Spleen (tissue), 13 donors: Measurements from ENCODE around the gene FBXO45. TPM values are rescaled to one million over a fixed set of nuclear protein-coding genes. Genes with fewer than 3 reads are reported as not detected.
A peak's percentile ranks its signal among the peaks of the same experiment; 100 is the strongest.
"Not testable (repeated sequence)": the region's sequence is repeated elsewhere in the genome, so short reads cannot be mapped to it uniquely, and the experiment has no call there.

Source experiments
- DNase-seq: peaks from one replicate; pipeline ENCODE4 v3.0.0-alpha.2; 2020
- H3K27ac ChIP-seq, 8 donors: fragments of 200-600 bp; sonication (generic) in 7 of 8; 1 replicate in 4 of 8; 2 replicates in 4 of 8; pipeline versions ENCODE4 v1.5.0 to v1.8.0; 2016 to 2021; ENCODE audit warnings: inconsistent platforms in 4 of 8, mild to moderate bottlenecking in 4 of 8, moderate library complexity in 1 of 8
- H3K27me3 ChIP-seq, 7 donors: fragments of 200-600 bp; sonication (generic) in 6 of 7; replicated peaks in 1 of 7; 1 replicate in 4 of 7; 2 replicates in 3 of 7; pipeline versions ENCODE4 v1.5.0 to v1.8.0; 2016 to 2021; ENCODE audit warnings: inconsistent platforms in 3 of 7, mild to moderate bottlenecking in 1 of 7
- H3K36me3 ChIP-seq, 6 donors: fragments of 200-600 bp; sonication (generic) in 5 of 6; 1 replicate in 4 of 6; 2 replicates in 2 of 6; pipeline versions ENCODE4 v1.5.0 to v1.8.0; 2016 to 2021; ENCODE audit warnings: inconsistent platforms in 2 of 6
- H3K4me1 ChIP-seq, 6 donors: fragments of 200-600 bp; sonication (generic) in 5 of 6; 1 replicate in 3 of 6; 2 replicates in 3 of 6; pipeline versions ENCODE4 v1.5.0 to v1.8.0; 2016 to 2021; ENCODE audit warnings: inconsistent platforms in 3 of 6
- H3K4me3 ChIP-seq, 8 donors: fragments of 200-600 bp; sonication (generic) in 7 of 8; 1 replicate in 4 of 8; 2 replicates in 4 of 8; pipeline versions ENCODE4 v1.5.0 to v1.8.0; 2016 to 2021; ENCODE audit warnings: inconsistent platforms in 4 of 8, mild to moderate bottlenecking in 4 of 8, moderate library complexity in 2 of 8
- H3K9me3 ChIP-seq, 8 donors: fragments of 200-600 bp; sonication (generic) in 7 of 8; 1 replicate in 4 of 8; 2 replicates in 4 of 8; pipeline versions ENCODE4 v1.5.0 to v1.8.0; 2016 to 2021; ENCODE audit warnings: inconsistent platforms in 4 of 8
- POLR2A ChIP-seq, 3 donors: fragments of 450-650 bp; IDR thresholded peaks; one replicate each; pipeline ENCODE4 v1.5.1; 2017; ENCODE audit warnings: antibody characterized with exemption in 3 of 3, mild to moderate bottlenecking in 1 of 3
- POLR2AphosphoS5 ChIP-seq, 3 donors: sonication (generic); formaldehyde crosslinking; IDR thresholded peaks; one replicate each; pipeline ENCODE4 v1.5.1; 2017; ENCODE audit warnings: antibody characterized with exemption in 3 of 3
- WGBS, 5 donors: extraction: QIAGEN DNeasy Blood & Tissue Kit in 3 of 5; methylation state at CpG; one replicate each; pipeline versions ENCODE4 v1.1.5 to v1.1.7; 2013 to 2018; 5-methylcytosine and 5-hydroxymethylcytosine counted together
- intact Hi-C: fragments of 100-400 bp; cut with DNase I; formaldehyde crosslinking; loops from one replicate; pipeline ENCODE4 v1.15.0; 2023; ENCODE audit warnings: low total_unique reads
- long read RNA-seq, 2 donors: transcript quantifications; one replicate each; lab custom pipeline, GENCODE V29; 2026
- polyA plus RNA-seq, 3 donors: library from polyadenylated mRNA; stranded (reverse); fragments of 200-250 nt; gene quantifications; one replicate each; pipeline ENCODE4 v1.2.1, GENCODE V29; 2013
- total RNA-seq, 7 donors: library from RNA; depleted of rRNA in 3 of 7; stranded (reverse); fragments of >200 nt in 3 of 7; fragmentation: NEBNext Ultra II Directional in 4 of 7; extraction: Animal tissue kit (Norgen Biotek cat#: 25700) in 4 of 7; gene quantifications; one replicate each; pipeline versions ENCODE4 v1.1.0 to v1.2.1, GENCODE V29; 2016 to 2021
- TF ChIP-seq, protein P1 (sequence below), 11 experiments: fragments of 200-600 bp in 7 of 11; fragments of 450-650 bp in 4 of 11; sonication (generic) in 4 of 11; IDR thresholded peaks in 8 of 11; conservative IDR thresholded peaks in 3 of 11; 1 replicate in 7 of 11; 2 replicates in 4 of 11; pipeline versions ENCODE4 v1.4.0 to v1.8.0; 2016 to 2021; ENCODE audit warnings: antibody characterized with exemption in 11 of 11, inconsistent platforms in 4 of 11, mild to moderate bottlenecking in 1 of 11
- donor health status: healthy with polysubstance abuse.
- donor health status: DM: no; HTN: no; CAD: no; lungs with moderate emphysema.
- donor health status: DM: no; HTN: no; CAD: no.
- donor health status: Bipolar disorder and iron deficiency.
- donor health status: healthy.
- donor health status: DM: no; HTN: no; CAD: no.
- donor health status: DM: yes; HTN: yes; CAD: no.

Gene FBXO45, protein sequence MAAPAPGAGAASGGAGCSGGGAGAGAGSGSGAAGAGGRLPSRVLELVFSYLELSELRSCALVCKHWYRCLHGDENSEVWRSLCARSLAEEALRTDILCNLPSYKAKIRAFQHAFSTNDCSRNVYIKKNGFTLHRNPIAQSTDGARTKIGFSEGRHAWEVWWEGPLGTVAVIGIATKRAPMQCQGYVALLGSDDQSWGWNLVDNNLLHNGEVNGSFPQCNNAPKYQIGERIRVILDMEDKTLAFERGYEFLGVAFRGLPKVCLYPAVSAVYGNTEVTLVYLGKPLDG
- total RNA-seq: 10 to 100 TPM in 3 of 7 donors, 1 to 10 TPM in 4; 7.2 to 11.7 (median 8.3) TPM
- 1 to 10 TPM; 2.3 to 4.4 (median 3.1) TPM for polyA plus RNA-seq
- long read RNA-seq, donor 1, full-length matches to known transcripts: 8 of 15 reads
- long read RNA-seq, donor 1, partial matches to known transcripts: 7 of 15 reads
- long read RNA-seq, donor 1, other reads (novel, unspliced or antisense): 0 of 15 reads
- long read RNA-seq, donor 2, full-length matches to known transcripts: 7 of 7 reads
- long read RNA-seq, donor 2, partial matches to known transcripts: 0 of 7 reads
- long read RNA-seq, donor 2, other reads (novel, unspliced or antisense): 0 of 7 reads

GRCh38 chr3:196568246-196569002 lies at the start of gene FBXO45, which contains the start of gene WDR53:
Gene FBXO45, plus strand, starts transcription at chr3:196568660. Its CDS starts 325 bp downstream, at chr3:196568985.
Gene WDR53, minus strand, starts transcription at chr3:196568554. Its CDS starts 7,079 bp downstream, at chr3:196561475.
- no peaks in the 10 kb centered on the region for H3K27me3 ChIP-seq
- peaks cover 15 to 92% (median 57%) of the 10 kb centered on the region in 6 donors for H3K4me1 ChIP-seq
- TF ChIP-seq POLR2A (IDR thresholded peaks at IDR 0.05) (peak; percentile 56 to 67 (median 57)), POLR2AphosphoS5 (IDR thresholded peaks at IDR 0.05) (peak; percentile 98 to 99 (median 98))
- TF ChIP-seq, protein P1, sequence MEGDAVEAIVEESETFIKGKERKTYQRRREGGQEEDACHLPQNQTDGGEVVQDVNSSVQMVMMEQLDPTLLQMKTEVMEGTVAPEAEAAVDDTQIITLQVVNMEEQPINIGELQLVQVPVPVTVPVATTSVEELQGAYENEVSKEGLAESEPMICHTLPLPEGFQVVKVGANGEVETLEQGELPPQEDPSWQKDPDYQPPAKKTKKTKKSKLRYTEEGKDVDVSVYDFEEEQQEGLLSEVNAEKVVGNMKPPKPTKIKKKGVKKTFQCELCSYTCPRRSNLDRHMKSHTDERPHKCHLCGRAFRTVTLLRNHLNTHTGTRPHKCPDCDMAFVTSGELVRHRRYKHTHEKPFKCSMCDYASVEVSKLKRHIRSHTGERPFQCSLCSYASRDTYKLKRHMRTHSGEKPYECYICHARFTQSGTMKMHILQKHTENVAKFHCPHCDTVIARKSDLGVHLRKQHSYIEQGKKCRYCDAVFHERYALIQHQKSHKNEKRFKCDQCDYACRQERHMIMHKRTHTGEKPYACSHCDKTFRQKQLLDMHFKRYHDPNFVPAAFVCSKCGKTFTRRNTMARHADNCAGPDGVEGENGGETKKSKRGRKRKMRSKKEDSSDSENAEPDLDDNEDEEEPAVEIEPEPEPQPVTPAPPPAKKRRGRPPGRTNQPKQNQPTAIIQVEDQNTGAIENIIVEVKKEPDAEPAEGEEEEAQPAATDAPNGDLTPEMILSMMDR (IDR thresholded peaks at IDR 0.05 in 8 of 11, conservative IDR thresholded peaks at IDR 0.05 in 3 of 11): peak in 4 of 11 experiments; percentile 21 to 39 (median 27)
- H3K4me3 ChIP-seq: peak within 1 kb of the TSS; percentile 68 to 96 (median 87)
- 0 to 1% (median 0%) methylated on average over 56 to 87 of the region's 87 CpGs for WGBS, 5 donors
- H3K36me3 ChIP-seq: peaks cover 0 to 17% (median 0%) of the 10 kb centered on the region in 6 donors
- intact Hi-C loops: no loop called here
- peak; percentile 99 for DNase-seq
- no peaks in the 10 kb centered on the region for H3K9me3 ChIP-seq
- H3K27ac ChIP-seq: peak within 1 kb of the TSS; percentile 70 to 93 (median 90)

- Histone ChIP-seq H3K27ac (no peak overlapping the region), H3K4me1 (no peaks in the 10 kb centered on the region), H3K9me3 (peaks cover 15 to 73% (median 68%) of the 10 kb centered on the region in 8 donors), H3K36me3 (no peaks in the 10 kb centered on the region), H3K27me3 (no peaks in the 10 kb centered on the region), H3K4me3 (no peak overlapping the region)
- TF ChIP-seq POLR2A (IDR thresholded peaks at IDR 0.05) (no peak), POLR2AphosphoS5 (IDR thresholded peaks at IDR 0.05) (no peak)
- TF ChIP-seq, protein P1 (IDR thresholded peaks at IDR 0.05 in 8 of 11, conservative IDR thresholded peaks at IDR 0.05 in 3 of 11): peak in 10 of 11 experiments; percentile 16 to 69 (median 46)
- intact Hi-C loops: no loop called here
- DNase-seq: no peak
- 45 to 61% (median 49%) methylated on average over 12 of the region's 12 CpGs for WGBS, 5 donors
These were observed 49.3 kb upstream of the FBXO45 start for GRCh38 chr3:196518966-196519717.

GRCh38 chr3:196519718-196520082 lies 48.8 kb upstream of the FBXO45 start:
- TF ChIP-seq POLR2AphosphoS5 (IDR thresholded peaks at IDR 0.05) (no peak), POLR2A (IDR thresholded peaks at IDR 0.05) (no peak)
- TF ChIP-seq, protein P1 (IDR thresholded peaks at IDR 0.05 in 8 of 11, conservative IDR thresholded peaks at IDR 0.05 in 3 of 11): no peak
- WGBS, 5 donors: 78 to 86% (median 86%) methylated on average over 5 of the region's 5 CpGs
- DNase-seq: no peak
- Histone ChIP-seq H3K9me3 (peaks cover 15 to 72% (median 68%) of the 10 kb centered on the region in 8 donors), H3K27me3 (no peaks in the 10 kb centered on the region), H3K4me1 (no peaks in the 10 kb centered on the region), H3K4me3 (no peak overlapping the region), H3K27ac (no peak overlapping the region), H3K36me3 (no peaks in the 10 kb centered on the region)
- intact Hi-C loops: loop anchor here (5.0 kb wide), 1 partner anchor 267 kb away; no protein-coding TSS in a partner anchor

GRCh38 chr3:196521291-196521690 lies 47.2 kb upstream of the FBXO45 start:
- WGBS, 5 donors: 83 to 95% (median 90%) methylated on average over 12 of the region's 12 CpGs
- intact Hi-C loops: loop anchor here (5.0 kb wide), 1 partner anchor 269 kb away; no protein-coding TSS in a partner anchor
- H3K9me3 ChIP-seq: peaks cover 15 to 70% (median 66%) of the 10 kb centered on the region in 8 donors
- not testable (repeated sequence) for H3K4me3 ChIP-seq, H3K4me1 ChIP-seq, H3K27me3 ChIP-seq, H3K27ac ChIP-seq, DNase-seq, H3K36me3 ChIP-seq
